ENCODE measurements around the gene RB1.

RB1 gene

GRCh38 chr13:48303359-48304142 is at the start of gene RB1:
TSS of gene RB1 (plus strand) at chr13:48303751. CDS start at chr13:48303913, 162 bp downstream.
- DNase-seq, result peak; percentile 60

GRCh38 chr13:48253849-48254248 is 49.7 kb upstream of the RB1 start:
- DNase-seq, result no peak

DNA sequence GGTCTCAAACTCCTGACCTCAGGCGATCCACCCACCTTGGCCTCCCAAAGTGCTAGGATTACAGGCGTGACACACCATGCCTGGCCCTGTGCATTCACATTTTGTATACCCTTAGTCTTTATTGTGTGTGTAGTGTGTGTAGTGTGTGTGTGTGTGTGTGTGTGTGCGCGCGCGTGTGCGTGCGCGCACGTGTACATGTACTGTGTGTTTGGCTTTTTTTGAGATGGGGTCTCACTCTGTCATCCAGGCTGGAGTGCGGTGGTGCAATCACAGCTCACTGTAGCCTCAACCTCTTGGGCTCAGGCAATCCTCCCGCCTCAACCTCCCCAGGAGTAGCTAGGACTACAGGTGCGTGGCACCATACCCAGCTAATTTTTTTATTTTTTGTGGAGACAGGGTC is 48.5 kb upstream of the RB1 start:
- DNase-seq, result no peak

DNA sequence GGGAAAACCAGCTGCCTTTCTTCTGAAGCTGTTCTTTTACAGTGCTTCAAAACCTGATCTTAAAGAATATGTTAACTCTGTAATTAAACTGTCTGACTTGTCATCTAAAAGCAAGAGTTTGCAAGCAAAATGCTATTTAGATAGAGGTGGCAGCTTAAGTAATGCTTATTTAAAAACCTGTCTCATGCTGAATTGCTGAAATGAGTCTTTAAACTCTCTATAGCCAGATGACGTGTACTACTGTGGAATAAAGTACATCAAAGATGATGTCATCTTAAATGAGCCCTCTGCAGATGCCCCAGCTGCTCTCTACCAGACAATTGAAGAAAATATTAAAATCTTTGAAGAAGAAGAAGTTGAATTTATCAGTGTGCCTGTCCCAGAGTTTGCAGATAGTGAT is 47.6 kb upstream of the RB1 start:
- DNase-seq, result no peak

DNA sequence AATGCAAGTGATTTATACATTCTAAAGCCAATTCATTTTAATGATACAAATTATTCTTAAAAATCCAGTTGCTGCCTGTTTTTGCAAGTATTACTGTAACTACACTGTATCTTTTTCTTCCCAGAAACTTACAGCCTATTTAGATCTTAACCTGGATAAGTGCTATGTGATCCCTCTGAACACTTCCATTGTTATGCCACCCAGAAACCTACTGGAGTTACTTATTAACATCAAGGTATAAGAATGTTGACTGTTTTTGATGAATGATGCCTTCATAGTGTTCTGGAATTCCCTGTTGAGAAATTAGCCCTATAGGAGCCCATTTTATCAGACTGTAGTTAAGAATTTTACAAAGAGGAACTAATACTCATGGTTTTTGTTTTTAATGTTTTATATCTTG is 45.5 kb upstream of the RB1 start:
- DNase-seq, result no peak

DNA sequence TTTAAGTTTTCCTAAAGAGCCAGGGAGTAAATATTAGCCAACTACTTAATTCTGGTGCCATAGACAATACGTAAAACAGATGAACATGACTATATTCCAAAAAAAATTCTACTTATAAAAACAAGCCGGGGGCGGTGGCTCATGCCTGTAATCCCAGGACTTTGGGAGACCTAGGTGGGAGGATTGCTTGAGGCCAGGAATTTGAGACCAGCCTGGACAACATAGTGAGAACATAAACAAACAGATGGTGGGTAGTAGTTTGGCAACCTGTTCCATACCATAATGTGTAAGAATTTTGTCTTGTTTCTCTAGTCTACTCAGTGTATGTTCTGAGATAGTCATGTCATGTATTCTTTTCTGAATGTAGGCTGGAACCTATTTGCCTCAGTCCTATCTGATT is 45.1 kb upstream of the RB1 start:
- no peak for DNase-seq

DNA sequence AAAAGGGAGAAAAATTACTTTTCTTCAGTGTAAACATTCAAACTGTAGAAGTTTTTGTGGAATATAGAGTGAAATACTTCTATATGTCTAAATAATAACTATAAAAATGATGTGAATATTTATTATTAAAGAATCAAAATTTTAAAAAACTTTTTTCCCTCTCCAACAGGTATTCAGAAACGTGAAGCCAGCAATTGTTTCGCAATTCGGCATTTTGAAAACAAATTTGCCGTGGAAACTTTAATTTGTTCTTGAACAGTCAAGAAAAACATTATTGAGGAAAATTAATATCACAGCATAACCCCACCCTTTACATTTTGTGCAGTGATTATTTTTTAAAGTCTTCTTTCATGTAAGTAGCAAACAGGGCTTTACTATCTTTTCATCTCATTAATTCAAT is 42.6 kb upstream of the RB1 start:
- DNase-seq, result no peak

DNA sequence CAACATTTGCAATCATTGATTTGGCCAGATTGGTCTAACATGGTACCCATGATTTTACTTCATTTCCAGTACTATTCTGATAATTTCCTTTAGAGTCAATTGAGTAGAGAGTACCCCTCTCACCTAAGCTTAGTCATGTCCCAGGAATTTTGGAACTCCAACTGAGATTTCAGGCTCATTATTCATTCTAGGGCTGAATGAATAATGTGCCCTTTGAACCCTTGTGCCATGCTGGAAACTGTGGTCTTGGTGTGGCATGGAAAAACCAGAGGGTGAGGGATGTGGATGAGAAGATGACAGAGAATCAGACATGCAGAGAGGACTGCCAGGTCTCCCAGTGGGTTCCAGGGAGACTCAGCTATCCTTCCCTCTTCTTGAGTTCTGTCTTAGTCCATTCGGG is 40.4 kb upstream of the RB1 start:
- no peak for DNase-seq

DNA sequence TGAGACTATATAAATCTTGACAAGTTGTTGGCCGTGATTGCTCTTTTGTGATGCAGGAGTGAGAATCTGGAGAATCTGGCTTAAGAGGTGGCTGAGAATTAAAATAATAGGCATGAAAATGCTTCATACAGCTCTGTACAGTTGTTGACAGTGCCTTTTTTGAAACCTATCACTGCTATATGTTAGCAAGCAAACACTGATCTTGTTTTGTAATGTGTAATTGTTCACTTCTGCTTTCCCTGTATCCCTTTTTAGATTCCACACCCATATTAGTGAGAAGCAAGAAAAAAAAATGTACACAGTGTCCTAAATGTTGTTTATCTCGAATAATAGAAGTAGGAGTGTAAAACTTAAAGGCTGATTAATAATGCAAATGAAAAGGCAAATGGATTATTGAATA is 39.5 kb upstream of the RB1 start:
- no peak for DNase-seq

GRCh38 chr13:48265217-48265815 is 38.2 kb upstream of the RB1 start:
- DNase-seq, result no peak

GRCh38 chr13:48266150-48266549 is 37.4 kb upstream of the RB1 start:
- no peak for DNase-seq

DNA sequence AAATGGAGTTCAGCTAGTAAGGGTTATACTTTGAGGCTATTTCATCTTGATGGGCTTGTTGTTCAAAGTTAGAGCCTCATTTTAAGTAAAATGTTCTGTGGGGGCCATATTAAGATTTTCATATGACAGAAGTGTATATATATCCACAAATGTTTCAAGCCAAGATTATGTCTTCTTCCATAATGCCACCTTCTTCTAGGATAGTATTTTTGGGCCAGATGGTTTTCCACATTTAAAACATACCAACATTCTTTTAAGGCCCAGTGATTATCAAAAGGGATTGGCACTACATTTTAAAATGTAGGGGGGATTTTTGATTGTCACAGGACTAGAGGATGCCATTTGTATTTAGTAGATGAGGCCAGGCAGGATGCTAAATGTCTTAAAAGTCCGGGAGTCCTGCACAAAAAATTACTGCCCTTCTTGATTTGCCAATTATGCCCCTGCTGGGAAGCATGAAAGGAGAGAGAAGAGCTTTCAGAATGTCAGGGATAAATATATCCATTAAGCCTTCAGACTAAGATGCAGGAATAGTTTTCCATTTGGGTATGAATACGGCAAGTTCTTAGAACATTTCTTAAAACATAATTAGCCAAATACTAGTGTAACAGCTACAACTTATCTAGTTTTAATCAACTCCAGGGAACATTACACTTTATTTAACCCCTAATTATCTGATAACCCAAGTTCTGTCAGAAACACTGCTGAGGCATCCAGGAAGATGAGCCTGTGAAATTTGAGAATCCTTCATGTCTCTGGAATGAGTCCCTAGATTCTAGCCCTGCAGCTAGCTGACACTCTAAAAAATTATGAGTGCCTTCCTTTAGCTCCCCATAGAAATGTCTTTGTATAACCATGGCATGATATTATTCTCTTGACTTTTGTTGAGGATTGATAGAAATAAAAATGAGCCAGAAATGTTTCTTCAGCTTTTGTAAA is 36.6 kb upstream of the RB1 start:
- DNase-seq, result no peak

- DNase-seq, result no peak
Observed at GRCh38 chr13:48268019-48268418, 35.5 kb upstream of the RB1 start.

DNA sequence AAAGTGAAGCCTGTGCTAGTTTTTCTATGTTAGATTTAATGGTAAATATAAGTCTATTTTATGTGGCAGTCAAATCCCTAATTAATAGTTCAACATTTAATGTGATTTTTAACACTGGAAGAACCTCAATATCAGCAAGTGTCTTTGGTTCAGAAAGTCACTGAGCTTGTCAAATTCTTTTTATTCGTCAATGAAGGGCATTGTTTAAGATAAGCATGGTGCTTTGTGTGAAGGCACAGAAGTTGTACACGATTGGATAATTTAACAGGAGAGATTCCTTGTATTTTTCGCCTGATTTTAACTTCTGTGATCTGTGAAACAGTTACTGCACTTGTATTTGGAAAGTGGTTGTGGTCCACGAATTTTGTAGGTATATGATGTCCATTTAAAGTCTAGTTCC is 30.2 kb upstream of the RB1 start:
- no peak for DNase-seq

GRCh38 chr13:48275507-48275906 is 28.0 kb upstream of the RB1 start:
- DNase-seq, result no peak

DNA sequence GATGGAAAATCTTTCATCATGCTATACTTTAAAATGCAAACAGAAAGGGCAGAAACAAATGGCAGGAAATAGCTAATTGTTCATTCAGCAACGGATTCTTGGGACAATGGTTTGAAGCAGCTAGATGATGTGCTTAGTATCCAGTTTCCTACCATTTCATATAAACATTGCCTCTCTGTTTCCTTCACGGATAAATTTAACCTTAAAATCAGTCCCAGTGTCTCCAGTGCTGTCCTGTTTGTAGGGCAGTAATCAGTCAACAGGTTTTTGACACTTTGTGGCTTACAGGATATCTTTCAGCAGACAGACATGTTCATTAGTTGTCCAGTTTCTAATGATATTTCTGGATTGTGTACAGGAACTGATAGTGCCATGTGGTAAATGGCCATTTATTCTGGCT is 24.7 kb upstream of the RB1 start:
- DNase-seq, result no peak

GRCh38 chr13:48281556-48281955 is 22.0 kb upstream of the RB1 start:
- DNase-seq, result no peak

- DNase-seq, result no peak
Observed at GRCh38 chr13:48291730-48292129, 11.8 kb upstream of the RB1 start.

DNA sequence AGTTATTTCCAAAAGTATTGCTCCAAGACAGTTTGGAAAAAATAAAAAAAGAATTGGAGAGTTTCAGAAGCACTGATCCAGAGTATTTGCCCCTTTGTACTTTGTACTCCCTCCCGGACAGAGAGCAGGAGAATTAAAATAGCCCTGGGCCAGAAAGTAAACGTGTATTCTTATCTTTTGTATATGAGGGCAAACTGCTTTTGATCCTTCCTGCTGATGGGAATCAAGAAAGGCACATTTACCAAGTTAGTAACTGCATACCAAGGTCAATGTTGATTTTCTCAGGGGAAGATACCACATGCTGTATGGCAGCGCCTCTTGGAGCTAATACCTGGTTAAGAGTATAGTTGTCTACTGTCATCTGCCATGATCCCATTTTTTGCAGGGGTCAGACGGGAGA is 10.9 kb upstream of the RB1 start:
- no peak for DNase-seq

- DNase-seq, result no peak
Observed at GRCh38 chr13:48294653-48295052, 8.9 kb upstream of the RB1 start.

GRCh38 chr13:48295271-48295670 is 8.3 kb upstream of the RB1 start:
- no peak for DNase-seq

DNA sequence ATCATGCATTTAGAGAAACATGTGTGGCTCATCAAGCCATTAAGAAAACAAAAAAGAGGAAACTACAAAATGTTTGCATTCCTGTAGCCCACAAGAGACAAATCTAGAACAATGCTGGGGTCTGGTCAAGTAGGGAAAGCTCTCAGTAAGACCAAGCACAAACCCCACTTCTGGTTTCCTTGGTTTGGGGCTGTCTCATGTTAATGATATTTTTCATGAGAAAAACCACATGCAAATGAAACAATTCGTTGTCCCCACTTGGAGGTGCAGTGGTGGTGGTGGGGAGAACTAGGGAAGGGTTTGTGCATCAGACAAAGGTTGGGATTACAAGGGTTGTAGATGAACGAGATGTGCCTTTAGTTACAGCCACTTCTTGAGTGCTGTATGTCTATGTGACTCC is 7.0 kb upstream of the RB1 start:
- DNase-seq, result no peak

GRCh38 chr13:48297131-48297786 is 6.3 kb upstream of the RB1 start:
- no peak for DNase-seq

Measured in NCI-H524 treated with DMSO at 0.1 percent for 48 hours (cell line).